ENCODE results near the gene FBXO41.

FBXO41 gene

DNA sequence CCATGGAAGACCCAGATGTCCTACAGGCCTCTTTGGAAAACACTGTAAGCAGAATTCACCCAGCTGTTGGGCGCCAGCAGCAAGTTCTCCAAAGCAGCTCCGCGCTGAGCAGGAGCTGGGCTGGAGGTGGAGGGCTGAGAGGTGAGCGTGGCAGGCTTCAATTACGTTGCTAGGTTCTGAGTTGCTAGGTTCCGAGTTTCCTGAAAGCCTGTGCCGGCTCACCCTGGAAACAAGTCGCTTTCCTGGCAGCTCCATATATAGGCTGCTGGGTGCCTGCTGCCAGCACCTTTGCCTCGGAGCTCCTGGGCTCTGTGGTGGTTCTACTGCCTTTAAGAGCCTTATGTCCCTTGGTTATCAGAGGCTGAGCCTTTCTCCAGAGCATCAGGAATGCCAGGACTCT lies 23.4 kb upstream of the FBXO41 start:
- TF ChIP-seq ZFX (IDR thresholded peaks at IDR 0.05), result no peak
- TF ChIP-seq, protein P1, sequence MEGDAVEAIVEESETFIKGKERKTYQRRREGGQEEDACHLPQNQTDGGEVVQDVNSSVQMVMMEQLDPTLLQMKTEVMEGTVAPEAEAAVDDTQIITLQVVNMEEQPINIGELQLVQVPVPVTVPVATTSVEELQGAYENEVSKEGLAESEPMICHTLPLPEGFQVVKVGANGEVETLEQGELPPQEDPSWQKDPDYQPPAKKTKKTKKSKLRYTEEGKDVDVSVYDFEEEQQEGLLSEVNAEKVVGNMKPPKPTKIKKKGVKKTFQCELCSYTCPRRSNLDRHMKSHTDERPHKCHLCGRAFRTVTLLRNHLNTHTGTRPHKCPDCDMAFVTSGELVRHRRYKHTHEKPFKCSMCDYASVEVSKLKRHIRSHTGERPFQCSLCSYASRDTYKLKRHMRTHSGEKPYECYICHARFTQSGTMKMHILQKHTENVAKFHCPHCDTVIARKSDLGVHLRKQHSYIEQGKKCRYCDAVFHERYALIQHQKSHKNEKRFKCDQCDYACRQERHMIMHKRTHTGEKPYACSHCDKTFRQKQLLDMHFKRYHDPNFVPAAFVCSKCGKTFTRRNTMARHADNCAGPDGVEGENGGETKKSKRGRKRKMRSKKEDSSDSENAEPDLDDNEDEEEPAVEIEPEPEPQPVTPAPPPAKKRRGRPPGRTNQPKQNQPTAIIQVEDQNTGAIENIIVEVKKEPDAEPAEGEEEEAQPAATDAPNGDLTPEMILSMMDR (conservative IDR thresholded peaks at IDR 0.05), result no peak
- no peak overlapping the region for H3K27ac ChIP-seq

DNA sequence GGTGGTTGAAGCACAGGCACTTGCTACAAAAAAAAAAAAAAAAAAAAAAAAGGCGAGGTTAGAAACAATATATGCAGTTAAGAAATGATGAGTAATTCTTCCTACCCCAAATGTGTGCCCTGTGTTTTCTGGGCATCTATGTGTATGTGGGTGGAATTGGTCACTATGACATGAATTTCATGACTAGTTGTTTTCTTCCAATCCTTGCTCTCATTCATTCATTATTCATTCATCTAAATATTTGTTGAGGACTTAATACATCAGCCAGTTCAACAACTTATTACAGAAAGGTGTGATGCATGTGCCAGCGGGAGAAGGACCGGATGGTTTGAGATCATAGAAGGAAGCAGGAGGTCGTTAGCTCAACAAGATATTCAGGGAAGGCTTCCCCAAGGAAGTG lies 17.4 kb upstream of the FBXO41 start:
- TF ChIP-seq, protein P1 (conservative IDR thresholded peaks at IDR 0.05), result no peak
- no peak for TF ChIP-seq ZFX (IDR thresholded peaks at IDR 0.05)
- H3K27ac ChIP-seq, result no peak overlapping the region

DNA sequence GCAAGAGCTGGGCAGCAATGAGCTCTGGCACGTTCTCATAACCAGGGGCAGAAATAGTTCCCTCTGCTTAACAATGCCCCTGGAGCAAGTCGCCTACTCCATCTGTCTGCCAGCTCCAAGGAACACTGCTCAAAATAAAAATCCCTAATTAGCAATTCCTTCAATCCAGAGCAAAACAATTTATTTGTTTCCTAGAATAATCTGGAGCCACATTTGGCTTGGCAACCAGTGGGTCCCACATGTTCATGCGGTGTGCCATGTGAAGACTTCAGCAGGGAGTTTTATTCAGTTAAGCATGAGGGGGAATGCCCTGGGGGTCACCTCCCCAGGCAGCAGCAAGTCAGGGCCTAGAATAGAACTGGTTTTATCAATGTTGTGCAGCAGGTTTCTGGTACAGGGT lies 16.6 kb upstream of the FBXO41 start:
- H3K27ac ChIP-seq, result no peak overlapping the region

DNA sequence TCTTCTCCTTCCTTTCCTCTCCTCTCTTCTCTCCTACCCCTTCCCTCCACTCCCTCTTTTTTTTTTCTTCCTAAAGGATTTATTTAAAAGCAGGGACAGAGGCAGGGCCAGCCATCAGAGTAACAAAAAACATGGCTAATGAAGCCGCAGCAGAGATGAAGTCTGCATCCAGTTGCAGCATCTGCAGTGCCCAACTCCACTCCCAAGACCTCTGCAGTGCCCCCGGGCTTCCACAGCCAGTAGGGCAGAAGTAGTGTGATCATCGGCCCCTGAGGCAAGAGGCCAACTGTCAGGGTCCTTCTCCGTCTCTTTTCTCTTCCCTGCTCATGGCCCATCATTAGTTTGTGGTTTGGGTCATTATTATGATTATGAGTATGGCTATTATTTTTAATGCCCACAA lies 13.3 kb upstream of the FBXO41 start:
- no peak for TF ChIP-seq ZFX (IDR thresholded peaks at IDR 0.05)
- TF ChIP-seq, protein P1 (conservative IDR thresholded peaks at IDR 0.05), result no peak

More for the DNA sequence above, 16.6 kb upstream of the FBXO41 start:
- TF ChIP-seq, protein P1 (conservative IDR thresholded peaks at IDR 0.05), result no peak
- TF ChIP-seq ZFX (IDR thresholded peaks at IDR 0.05), result no peak

DNA sequence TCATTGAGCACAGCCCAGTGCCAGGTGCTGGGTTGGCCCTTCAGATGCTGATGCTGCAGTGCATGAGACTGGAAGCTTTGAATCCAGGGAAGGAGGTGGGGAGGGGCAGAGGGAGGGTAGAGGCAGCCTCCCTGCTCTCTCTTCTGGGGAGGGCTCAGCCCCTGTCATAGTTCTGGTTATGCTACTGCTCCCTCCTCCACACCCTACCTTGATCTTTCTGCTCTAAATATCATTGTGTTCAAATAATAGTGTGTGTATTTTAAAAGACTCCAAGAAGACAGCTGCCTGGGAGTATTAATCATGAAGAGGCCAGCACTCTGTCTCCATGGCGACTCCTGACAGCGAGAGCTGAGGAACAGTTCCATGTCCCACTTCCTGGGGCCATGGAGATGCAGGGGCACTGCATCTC lies 12.9 kb upstream of the FBXO41 start:
- no peak for TF ChIP-seq ZFX (IDR thresholded peaks at IDR 0.05)
- no peak overlapping the region for H3K27ac ChIP-seq

More for the DNA sequence above, 13.3 kb upstream of the FBXO41 start:
- H3K27ac ChIP-seq, result no peak overlapping the region

DNA sequence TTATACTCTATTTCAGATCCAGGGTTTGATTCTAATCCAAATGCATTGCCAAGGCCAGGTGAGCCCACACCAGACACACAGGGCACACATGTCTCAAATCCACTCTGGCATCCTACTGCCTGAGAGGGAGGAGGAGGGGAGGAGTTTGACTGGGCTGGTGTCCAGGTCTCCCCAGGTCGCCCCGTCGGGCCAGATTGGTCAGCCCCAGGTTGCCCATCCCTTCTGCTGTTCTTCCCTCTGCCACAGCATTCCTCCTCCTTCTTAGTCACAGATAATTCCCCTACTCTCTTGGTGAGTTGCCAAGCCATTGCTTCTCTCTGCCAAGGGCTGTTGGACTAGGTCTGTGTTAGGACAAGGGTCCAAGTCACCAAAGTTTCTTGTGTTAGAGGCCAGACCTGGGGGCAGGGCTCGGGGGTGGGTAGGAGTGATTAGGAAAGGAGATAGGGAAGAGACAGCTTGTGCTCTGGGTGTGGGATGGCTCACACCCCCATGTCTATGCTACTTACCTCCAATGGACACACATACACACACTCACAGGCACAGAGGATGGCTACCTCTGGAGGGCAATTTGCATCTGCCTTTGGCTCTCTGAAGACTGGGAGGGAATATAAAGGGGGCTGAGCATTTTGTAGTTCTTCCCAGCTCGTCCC lies 11.6 kb upstream of the FBXO41 start:
- H3K27ac ChIP-seq, result no peak overlapping the region
- no peak for TF ChIP-seq ZFX (IDR thresholded peaks at IDR 0.05)
- TF ChIP-seq, protein P1 (conservative IDR thresholded peaks at IDR 0.05), result no peak

DNA sequence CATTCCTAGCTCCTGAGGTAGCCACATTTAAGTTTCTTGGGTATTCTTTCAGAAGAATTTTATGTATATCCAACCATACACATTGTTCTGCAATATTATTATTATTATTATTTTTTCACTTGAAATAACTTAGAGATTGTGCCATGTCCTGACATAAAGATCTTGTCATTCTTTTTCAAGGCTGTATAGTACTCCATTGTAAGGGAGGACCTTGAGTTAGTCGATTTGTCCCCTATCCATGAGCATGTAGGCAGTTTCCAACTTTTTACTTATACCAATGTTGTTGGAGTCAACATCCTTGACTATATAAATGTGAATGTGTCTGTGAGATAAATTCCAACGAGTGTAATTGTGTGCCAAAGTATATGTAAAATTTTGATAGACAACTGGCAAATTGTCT lies 10.0 kb upstream of the FBXO41 start:
- H3K27ac ChIP-seq, result no peak overlapping the region
- TF ChIP-seq, protein P1 (conservative IDR thresholded peaks at IDR 0.05), result no peak
- TF ChIP-seq ZFX (IDR thresholded peaks at IDR 0.05), result no peak

DNA sequence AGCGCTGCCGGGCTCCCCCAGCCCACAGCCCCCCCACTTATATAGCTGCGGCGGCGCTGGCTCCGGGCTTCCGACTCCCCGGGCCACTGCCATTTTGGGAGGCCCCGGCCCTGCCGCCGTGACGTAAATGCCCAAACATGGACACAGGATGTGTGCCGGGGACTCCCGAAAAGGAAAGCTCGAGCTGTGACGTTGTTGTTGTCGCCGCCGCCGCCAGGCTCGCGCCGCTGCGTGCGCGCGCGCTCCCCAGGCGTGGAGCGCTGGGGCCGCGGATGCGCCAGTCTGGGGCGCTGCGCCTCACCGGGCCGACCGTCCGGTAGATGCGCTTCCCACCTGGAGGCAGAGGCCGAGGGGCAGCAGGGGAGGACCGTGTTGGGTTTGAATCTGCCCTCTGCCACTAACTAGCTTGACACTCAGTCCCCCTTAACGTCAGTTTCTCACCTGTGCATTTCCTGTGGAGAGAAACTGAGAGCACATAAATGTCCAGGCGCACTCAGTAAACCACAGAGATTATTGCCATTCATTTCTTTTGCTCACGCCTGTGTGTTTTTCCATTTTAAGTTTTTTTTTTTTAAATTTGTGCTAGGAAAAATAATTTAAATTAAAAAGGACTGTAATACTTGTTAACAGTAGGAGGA lies 9.4 kb upstream of the FBXO41 start, which contains the start of gene EGR4:
Gene EGR4, minus strand, starts transcription at position 15 of the 638 bp plus-strand sequence. CDS start 231 bp downstream, outside the sequence.
- TF ChIP-seq, protein P1 (conservative IDR thresholded peaks at IDR 0.05), result no peak
- TF ChIP-seq ZFX (IDR thresholded peaks at IDR 0.05), result no peak
- H3K27ac ChIP-seq, result no peak within 1 kb of the TSS
